PC-3 (cell line): Measurements from ENCODE around the gene SEC14L6.

Source experiments
- CTCF ChIP-seq: fragments of 300-600 bp; sonication (generic); conservative IDR thresholded peaks from 2 replicates; pipeline ENCODE4 v1.5.1; 2017; ENCODE audit warnings: antibody characterized with exemption, low read depth, mild to moderate bottlenecking, low read length
- EZH2 ChIP-seq: fragments of 300-600 bp; sonication (generic); IDR thresholded peaks from one replicate; pipeline ENCODE4 v1.6.1; 2017; ENCODE audit warnings: antibody characterized with exemption, mild to moderate bottlenecking, low read length; ENCODE audit not compliant: unreplicated experiment

DNA sequence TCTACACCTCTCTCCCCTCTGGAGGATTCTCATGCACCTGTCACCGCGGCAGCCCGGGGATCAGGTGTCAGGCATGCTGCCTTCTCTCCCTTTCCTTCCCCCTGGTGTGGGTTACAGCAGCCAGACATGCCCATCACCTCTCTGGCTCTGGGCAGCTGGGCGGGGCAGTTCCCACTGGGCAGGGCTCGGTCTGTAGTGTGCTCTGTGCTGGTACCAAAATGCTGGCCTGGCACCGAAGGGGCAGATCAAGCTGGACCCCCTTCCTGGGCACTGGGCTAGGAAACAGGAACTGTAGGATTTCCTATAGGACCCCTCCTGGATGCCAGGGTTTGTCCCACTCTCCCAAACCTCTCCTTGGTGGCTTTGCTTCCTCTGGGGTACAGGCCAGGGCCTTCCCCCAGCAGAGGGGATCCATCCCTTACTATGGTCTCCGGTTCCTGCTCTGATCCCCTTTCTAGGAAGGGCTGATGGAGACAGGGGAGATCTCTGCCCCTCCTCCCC, 27.1 kb upstream of the SEC14L6 start:
- TF ChIP-seq CTCF: no peak
- no peak for TF ChIP-seq EZH2
